Activated CD4-positive, alpha-beta T cell treated with anti-CD3 and anti-CD28 coated beads, Interleukin-2, amount 50 U/mL, for 1 hour (primary cell): ENCODE results near the gene LENG1.
"Not testable (repeated sequence)": the region's sequence is repeated elsewhere in the genome, so short reads cannot be mapped to it uniquely, and the experiment has no call there.

Experiments
- DNase-seq: peaks from one replicate; pipeline ENCODE4 v3.0.0-alpha.2; 2020

LENG1 gene

DNA sequence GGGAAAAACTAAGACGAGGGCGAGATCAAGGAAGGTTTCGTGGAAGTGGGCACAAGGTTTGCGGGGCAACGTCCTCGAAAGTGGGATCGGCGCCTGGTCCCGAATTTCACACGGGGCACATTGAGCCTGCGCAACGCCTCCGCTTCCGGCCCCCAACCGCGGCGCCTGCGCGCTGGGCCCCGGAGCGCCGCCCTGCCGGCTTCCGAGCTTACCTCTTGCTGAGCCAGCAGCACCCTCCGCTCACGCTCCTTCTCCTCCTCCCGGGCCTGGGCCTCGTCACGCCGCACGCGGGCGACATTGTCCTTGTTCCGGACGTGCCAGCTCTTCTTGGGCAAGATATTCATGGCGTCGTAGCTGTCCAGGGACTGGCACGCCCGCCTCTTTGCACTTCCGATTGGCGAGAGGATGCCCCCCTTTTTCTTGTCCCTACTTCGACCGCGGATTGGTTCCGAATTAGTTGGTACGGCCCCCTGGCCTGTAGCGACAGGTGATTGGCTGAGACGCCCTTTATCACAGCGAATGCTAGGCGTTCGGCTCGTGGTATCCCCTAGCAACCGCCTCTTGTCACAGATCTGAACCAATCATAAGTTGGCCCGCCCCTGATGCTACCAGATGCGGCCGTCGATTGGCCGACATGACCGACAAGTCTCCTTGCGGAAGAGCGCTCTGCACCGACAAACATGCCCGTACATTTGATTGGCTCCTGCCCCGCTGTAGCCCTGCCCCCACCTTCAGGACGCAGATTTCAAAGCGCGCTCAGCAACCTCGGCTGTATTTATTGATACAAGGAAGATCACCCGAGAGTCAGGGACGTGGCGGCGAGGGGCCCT lies at the start of gene LENG1:
Gene LENG1 (minus strand): TSS at position 370 of the 830 bp plus-strand sequence. CDS start 26 bp downstream, at position 344.
- peak; percentile 97 for DNase-seq

DNA sequence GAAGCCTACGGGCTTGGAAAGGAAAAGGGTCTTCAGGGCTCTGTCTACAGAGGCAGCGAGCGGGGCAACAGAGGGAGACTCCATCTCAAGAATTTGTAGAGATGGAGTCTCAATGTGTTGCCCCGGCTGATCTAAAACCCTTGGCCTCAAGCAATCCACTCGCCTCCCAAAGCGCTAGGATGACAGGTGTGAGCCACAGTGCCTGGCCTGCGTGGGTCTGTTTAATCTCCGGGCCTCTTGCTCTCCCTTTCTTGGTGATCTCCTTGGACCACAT lies 49.2 kb upstream of the LENG1 start:
- no peak for DNase-seq

DNA sequence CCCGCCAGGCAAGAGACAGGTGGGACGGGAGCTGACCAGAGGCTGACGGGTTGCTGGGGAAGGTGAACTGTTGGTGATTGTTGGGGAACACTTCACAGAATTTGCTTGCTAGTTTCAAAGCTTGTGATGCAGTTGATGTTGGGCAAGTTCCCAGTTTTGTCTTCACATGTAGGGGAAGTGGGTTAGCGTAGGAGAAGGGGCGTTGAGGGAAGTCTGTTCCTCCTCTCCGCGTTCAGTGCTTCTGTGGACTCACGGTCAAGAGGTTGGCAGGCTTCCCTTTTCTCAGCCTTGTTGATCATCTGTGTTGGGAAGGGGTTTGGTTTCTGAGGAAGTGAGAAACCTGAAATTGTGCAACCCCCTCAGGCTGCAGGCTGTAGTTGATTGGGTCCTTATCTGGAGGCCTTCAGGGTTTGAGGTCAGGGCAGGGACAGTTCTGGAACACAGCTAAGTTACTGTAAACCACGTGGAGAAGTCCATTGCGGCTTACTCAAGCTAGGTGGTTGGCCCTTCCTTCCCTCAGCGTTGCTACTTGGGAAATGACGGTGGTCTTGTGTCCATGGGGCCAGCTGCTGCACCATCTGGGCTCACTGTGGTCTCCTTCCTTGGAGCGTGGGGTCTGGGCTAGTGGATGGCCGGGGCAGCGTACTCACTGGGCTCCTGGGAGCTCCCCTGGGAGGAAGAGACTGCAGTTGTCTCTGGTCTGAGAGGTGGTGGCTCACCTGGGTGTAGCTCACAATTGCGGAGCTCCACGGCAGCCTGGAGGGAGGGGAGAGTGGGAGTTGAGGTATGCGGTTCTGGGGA lies 48.7 kb upstream of the LENG1 start:
- no peak for DNase-seq

DNA sequence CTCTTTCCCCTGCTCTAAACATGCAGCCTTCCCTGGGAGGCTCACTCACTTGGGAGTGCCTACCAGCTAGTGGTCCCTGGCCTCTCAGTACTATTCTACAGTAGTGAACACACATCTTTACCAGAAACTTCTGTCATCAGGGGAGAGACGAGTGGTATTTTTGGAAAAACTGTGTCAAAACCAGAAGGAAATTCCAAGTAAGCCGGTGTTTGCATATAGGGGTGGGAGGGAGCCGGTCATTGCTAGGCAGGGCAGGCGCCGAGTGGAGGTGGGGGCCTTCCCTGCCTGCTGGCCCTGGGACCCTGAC lies 48.1 kb upstream of the LENG1 start:
- DNase-seq, result no peak

DNA sequence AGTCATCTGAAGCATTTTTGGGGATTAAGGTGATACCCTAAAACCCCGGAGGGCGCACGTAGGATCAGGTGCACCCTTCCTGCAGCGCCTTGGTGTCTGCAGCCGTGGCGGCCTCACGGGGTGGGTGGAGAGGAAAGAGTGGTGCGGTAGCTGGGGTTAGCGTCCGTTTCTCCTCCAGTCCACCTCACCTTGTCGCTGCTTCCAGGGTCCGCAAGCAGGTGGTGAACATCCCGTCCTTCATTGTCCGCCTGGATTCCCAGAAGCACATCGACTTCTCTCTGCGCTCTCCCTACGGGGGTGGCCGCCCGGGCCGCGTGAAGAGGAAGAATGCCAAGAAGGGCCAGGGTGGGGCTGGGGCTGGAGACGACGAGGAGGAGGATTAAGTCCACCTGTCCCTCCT lies 47.7 kb upstream of the LENG1 start:
- DNase-seq, result not testable (repeated sequence)

DNA sequence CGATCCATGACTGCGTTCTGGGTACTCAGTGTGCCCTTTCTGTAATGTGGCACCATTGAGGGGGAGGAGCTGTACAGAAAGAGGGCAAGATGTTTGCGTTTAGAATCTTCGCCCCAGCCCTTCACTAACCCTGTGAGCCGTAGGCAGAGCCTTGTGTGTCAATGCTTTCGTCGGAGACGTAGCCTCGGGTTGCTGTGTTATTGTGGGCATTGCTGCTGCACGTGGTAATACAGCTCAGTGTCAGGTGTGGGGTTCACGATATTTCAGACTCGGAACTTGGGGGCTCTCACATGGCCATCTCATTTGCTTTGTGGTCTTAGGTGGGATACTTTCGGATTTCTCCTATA lies 47.3 kb upstream of the LENG1 start:
- DNase-seq, result no peak

DNA sequence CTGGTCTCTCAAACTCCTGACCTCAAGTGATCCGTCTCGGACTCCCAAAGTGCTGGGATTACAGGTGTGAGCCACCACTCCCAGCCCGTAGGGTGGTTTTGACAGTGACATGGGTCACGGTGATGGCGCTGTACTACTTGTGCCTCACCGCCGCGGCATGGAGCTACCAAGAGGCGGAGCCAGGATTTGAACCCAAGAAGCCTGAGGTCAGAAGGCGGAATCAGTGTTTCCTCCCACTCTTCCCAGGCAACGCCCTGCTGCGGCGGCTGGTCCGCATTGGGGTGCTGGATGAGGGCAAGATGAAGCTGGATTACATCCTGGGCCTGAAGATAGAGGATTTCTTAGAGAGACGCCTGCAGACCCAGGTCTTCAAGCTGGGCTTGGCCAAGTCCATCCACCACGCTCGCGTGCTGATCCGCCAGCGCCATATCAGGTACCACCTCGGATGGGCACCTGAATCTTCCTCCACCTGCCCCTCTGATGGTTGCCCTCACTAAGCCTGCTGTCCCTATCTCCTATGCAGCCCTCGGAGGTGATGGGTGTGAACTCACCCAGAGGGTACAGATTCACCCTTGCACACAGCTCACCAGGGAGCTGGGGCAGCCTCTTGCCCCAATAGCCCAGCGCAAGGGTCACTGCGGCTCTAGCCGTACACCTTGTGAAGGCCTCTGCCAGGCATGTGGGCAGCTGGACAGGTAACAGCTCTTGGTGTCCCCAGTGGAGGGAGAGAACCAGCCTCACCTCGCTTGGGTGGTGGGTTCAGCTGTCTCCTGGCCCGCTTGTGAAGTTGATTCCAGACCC lies 46.7 kb upstream of the LENG1 start:
- no peak for DNase-seq

DNA sequence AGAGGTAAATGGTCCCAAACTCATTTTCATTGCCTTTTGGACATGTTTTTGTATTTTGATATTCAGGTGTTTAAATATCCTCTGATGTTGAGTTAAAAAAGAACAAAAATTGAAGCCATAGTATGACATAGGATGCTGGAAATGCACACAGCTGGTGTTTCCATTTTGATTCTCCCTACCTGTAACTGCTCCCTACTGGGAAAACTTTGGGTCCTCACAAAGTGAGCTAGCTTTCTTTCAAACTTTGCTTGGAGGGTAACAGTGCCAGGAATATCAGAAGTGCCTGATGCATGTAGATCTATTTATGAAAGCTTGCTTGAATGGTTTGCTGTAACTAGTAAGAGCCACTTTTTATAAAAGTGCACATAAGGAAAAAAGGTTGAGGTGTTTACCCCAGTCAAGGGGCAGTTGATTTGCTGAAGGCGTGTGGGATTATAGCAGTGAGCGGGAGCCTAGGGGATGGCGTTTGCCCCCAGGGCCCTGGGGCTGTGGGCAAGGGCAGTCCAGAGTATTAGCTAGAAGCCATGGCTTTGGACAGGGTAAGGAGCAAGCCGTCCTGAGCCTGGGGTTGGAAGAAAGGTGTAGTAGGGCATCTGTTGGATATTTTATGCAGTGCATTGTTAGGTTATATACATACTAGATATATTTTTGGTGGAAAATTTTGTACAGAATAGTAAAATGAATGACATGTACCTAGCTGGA lies 45.4 kb upstream of the LENG1 start:
- no peak for DNase-seq

DNA sequence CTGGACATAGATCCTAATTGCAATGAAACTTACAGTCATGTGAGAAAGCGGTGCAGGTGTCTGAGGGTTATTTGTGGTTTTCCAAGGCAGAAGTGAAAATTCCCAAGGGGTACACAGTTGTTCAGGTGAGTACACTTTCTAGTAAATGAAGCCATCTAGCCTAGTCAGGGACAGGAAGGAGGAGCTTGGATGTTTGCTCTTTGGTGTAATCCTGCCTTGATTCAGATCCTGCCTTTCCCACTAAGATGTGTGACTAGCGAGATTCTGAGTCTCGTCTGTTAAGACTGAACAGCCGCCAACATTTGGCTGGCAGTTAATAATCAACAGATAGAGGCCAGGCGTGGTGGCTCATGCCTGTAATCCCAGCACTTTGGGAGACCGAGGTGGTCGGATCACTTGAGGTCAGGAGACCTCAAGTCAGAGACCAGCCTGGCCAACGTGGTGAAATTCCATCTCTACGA lies 43.7 kb upstream of the LENG1 start:
- no peak for DNase-seq

DNA sequence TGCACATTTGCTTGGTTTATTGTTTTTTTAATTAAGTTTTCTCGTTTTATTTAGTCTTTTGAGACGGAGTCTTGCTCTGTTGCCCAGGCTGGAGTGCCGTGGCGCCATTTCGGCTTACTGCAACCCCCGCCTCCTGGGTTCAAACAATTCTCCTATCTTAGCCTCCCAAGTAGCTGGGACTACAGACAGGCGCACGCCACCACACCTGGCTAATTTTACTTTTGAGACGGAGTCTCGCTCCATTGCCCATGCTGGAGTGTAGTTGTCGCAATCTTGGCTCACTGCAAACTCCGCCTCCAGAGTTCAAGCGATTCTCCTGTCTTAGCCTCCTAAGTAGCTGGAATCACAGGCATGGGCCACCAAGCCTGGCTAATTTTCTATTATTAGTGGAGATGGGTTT lies 42.5 kb upstream of the LENG1 start:
- DNase-seq, result no peak

DNA sequence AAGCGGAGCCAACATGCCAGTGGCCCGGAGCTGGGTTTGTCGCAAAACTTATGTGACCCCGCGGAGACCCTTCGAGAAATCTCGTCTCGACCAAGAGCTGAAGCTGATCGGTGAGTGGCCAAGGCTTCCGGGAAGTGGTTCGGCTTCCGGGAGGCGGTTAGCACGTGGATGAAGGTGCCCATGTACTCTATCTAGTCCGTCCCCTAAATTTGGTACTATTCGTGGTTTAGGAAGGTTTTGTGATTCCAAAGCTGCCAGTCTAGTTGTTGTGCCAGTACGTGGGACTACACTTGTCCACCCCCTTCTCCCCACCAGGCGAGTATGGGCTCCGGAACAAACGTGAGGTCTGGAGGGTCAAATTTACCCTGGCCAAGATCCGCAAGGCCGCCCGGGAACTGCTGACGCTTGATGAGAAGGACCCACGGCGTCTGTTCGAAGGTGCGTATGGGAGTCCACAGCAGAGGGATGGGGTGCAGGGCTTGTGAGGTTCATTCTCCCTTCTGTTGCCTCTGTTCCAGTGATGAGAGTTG lies 41.7 kb upstream of the LENG1 start:
- DNase-seq, result no peak

DNA sequence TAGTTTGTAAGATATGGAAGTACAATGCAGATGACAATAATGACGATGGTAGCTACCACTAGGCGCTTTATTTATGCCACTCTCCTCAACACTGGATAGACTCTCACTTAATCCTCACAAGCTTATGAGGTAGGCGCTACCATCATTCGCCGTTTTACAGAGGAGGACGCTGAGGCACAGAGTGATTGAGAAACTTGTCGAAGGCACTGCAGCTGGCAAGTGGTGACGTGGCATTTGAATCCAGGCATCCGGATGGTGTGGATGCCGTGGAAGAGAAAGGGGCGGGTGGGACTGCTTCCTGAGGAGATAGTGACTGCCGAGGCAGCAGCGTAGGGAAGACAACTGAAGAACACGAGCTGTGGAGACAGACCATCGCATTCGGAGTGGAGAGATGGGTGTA lies 39.9 kb upstream of the LENG1 start:
- DNase-seq, result no peak

DNA sequence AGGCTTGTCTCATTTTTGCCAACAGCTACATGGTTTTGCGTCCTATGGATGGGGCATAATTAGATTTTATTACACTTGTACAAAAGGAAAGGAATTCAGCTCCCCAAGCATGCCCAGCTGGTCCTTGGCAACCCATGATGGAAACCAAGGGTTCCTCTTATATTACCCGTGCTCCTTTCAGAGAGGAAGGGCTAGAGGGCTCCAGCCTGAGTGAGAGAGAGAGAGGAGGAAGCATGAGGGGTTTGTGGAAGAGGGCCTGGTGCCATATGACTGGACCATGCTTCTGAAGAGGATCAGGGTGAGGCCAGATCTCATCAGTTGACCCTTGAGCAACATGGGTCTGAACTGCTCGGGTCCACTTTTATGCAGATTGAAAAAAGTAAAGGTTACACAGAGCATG lies 37.6 kb upstream of the LENG1 start:
- no peak for DNase-seq

DNA sequence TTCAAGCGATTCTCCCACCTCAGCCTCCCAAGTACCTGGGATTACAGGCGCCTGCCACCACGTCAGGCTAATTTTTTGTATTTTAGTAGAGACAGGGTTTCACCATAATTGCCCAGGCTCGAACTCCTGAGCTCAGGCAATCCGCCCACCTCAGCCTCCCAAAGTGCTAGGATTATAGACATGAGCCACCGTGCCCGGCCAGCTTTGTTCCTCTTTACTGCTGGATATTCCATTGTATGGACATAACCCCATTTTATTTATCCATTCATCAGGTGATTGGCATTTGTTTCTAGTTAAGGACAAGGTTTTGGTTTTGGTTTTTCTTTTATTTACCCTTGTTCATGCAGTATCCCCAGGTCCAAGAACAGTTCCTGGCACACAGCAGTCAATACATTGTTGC lies 37.0 kb upstream of the LENG1 start:
- no peak for DNase-seq

DNA sequence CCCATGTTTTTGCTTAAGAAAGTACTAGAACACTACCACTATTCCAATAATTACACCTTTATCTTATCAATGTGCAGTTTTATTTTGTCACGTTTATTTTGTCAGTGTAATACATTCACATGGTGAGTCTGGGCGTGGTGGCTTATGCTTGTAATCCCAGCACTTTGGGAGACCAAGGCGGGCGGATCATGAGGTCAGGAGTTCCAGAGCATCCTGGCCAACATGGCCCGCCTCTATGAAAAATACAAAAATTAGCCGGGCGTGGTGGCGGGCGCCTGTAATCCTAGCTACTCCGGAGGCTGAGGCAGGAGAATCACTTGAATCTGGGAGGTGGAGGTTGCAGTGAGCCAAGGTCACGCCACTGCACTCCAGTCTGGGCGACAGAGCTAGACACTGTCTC lies 34.9 kb upstream of the LENG1 start:
- DNase-seq, result not testable (repeated sequence)

DNA sequence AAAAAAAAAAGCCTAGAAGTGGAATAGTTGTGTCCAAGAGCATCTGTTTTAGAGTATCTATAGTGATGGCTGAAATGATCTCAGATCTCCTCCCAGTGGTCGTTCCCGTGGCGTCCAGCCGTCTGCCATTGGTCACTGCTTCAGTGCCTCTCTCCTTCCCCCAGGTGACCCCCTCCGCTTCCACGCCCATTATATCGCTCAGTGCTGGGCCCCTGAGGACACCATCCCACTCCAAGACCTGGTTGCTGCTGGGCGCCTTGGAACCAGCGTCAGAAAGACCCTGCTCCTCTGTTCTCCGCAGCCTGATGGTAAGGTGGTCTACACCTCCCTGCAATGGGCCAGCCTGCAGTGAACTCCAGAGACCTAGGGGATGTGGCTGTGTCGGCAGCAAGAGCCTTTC lies 33.5 kb upstream of the LENG1 start:
- DNase-seq, result no peak

DNA sequence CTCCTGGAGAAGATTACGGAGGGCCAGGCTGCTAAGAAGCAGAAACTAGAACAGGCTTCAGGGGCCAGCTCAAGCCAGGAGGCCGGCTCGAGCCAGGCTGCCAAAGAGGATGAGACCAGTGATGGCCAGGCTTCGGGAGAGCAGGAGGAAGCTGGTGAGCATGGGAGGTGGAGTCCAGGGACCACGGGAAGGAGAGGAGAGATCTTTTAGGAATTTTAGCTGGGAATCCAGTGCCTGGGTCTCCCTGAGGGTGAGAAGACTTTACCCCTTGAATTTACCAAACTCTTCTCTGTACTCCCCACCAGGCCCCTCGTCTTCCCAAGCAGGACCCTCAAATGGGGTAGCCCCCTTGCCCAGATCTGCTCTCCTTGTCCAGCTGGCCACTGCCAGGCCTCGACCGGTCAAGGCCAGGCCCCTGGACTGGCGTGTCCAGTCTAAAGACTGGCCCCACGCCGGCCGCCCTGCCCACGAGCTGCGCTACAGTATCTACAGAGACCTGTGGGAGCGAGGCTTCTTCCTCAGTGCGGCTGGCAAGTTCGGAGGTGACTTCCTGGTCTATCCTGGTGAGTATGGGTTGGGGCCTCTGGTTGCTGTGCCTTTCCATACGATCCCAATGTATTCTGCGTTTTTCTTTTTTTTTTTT lies 32.4 kb upstream of the LENG1 start:
- no peak for DNase-seq

DNA sequence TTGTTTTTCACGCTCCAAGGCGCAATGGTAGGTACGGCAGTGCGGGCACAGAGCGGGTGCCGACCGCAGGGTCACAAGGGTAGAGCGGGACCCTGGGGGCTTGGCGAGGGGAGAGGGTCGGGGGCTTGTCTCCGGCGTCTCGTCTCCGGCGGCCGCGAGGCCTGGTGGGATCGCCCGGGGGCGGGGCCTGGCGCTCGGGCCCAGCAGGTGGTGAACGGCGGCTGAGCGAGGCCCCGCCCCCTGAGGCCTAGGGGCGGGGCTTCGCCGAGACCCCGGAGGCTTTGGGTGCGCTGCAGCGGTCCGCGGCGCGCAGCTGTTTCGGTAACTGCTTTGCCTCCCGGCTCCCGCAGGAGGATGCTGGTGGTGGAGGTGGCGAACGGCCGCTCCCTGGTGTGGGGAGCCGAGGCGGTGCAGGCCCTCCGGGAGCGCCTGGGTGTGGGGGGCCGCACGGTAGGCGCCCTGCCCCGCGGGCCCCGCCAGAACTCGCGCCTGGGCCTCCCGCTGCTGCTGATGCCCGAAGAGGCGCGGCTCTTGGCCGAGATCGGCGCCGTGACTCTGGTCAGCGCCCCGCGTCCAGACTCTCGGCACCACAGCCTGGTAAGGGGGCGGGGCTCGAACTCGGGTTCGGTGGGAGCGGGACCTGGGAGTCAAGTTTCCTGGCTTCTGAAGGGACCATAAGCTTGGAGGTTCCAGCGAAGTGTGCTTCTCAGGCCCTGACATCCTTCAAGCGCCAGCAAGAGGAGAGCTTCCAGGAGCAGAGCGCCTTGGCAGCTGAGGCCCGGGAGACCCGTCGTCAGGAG lies 31.7 kb upstream of the LENG1 start, which contains the start of gene TSEN34:
Gene TSEN34 (plus strand): TSS at position 298 of the 800 bp plus-strand sequence. CDS start 57 bp downstream, at position 355.
- DNase-seq, result peak; percentile 81

DNA sequence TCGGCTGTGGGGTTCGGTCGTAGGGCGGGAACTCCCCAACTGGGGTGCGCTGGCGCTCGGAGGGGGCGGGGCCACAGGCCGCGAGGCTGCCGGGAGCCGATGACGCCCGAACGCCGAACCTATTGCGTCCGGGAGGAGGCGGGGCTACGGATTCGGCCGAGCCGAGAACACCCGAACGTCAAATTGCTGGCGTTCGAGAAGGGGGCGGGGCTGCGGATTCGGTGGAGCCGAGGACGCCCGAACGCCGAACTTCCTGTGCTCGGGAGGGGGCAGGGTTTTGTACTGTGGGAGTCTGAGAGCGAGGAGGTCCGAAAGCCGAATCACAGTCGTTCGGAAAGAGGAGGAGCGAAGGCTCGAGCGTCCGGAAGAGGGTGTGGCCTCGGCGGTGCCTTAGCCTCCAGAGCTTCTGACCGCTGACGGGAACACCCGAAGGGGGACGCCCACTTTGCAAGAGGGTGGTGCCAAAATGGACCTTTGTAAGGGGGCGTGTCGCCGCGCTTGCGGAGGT lies 31.0 kb upstream of the LENG1 start:
- DNase-seq, result peak; percentile 100

DNA sequence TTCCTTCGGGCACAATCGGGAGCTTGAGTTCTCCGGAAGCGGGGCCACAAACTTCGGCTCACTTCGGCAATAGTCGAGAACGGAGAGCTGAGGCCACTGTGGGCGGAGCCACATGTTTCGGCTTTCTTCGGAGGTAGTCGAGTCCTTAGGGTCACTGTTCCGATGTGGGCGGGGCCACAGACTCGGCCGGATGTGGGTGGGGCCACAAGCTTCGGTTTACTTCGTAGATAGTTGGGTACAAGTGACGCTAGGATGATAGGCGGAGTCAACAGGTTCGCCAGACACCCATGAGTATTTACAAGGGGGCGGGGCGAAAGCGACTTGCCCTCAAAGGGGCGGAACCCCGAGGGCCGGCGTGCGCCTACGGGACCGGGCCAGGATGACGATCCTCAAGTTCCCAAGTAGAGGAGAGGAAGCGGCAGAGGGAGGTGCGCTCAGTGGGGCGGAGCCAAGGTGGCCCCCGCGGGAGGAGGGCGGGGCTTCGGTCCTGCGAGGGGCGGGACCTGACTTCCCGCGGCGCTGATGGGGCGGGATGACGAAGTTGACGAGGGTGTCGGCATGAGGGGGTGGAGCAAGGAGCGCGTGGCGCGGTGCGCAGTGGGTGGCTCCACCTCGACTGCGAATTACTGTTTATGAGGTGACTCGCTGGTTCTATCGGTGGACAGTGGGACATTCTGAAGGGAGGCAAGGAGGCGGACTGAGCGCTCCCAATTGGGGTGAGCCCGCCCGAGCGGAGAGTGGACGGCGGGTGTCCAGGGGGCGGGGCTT lies 30.4 kb upstream of the LENG1 start:
- peak; percentile 100 for DNase-seq
